GM12878 (cell line): ENCODE data around the gene EFNA4. TPM values are rescaled to one million over a fixed set of nuclear protein-coding genes. Genes with fewer than 3 reads are reported as not detected.

Experiments
- ATAC-seq: fragments of 200-7000 bp; cut with Tn5 transposase; 3 replicates; pipeline ENCODE4 v1.9.1; 2020; ENCODE audit warnings: mild to moderate bottlenecking, moderate library complexity
- BruUV-seq: library from RNA; stranded (reverse); fragments of 400-500 nt; replicated peaks from 2 replicates; lab custom pipeline; 2021; lab: Mats Ljungman, UMichigan
- CTCF ChIA-PET: fragments of 300-600 bp; sonication (Branson Sonifier 250); formaldehyde crosslinking; extraction: SDS; loops from one replicate; lab custom pipeline; 2021; ENCODE audit warnings: inconsistent platforms; lab: Yijun Ruan, JAX
- POLR2A ChIA-PET: fragments of 350-600 bp; formaldehyde crosslinking; extraction: SDS; loops from one replicate; lab custom pipeline; 2021; ENCODE audit warnings: inconsistent platforms; lab: Charles Lee
- RAD21 ChIA-PET: fragments of 300-600 bp; sonication (Branson Sonifier 250); formaldehyde crosslinking; loops from one replicate; lab custom pipeline; 2023; ENCODE audit warnings: antibody characterized with exemption; ENCODE audit not compliant: unreplicated experiment; lab: Charles Lee
- SMC1A ChIA-PET: fragments of 300-600 bp; sonication (Branson Sonifier 250); formaldehyde crosslinking; loops from one replicate; lab custom pipeline; 2023; ENCODE audit not compliant: unreplicated experiment, uncharacterized antibody; lab: Charles Lee
- DNase-seq: peaks from one replicate; pipeline ENCODE4 v3.0.0-alpha.2; 2011; ENCODE audit warnings: low read depth, low spot score
- FAIRE-seq: peaks from 3 replicates; lab custom pipeline; 2011; peaks lifted over from hg19 to GRCh38; lab: Jason Lieb, UNC
- H2AFZ ChIP-seq: 2 replicates; pipeline ENCODE4 v1.6.0; 2011; ENCODE audit warnings: low read depth, low read length, control low read depth; ENCODE audit not compliant: control insufficient read depth
- H3K27ac ChIP-seq: 2 replicates; pipeline ENCODE4 v1.5.1; 2011; ENCODE audit warnings: control low read depth; ENCODE audit not compliant: control insufficient read depth, insufficient read depth
- H3K27me3 ChIP-seq, 2 experiments: replicated peaks in 1 of 2; 2 replicates each; pipeline versions ENCODE4 v1.6.0 to v1.6.1; 2011; ENCODE audit warnings: low read length in 1 of 2; ENCODE audit not compliant: control insufficient read depth in 2 of 2, insufficient read depth in 2 of 2
- H3K36me3 ChIP-seq, 2 experiments: 2 replicates each; pipeline ENCODE4 v1.5.1; 2011; ENCODE audit warnings: low read length in 1 of 2; ENCODE audit not compliant: control insufficient read depth in 2 of 2, insufficient read depth in 2 of 2
- H3K4me1 ChIP-seq: 2 replicates; pipeline ENCODE4 v1.6.1; 2011; ENCODE audit warnings: mild to moderate bottlenecking, low read length, moderate library complexity, mixed read lengths; ENCODE audit not compliant: control insufficient read depth, insufficient read depth
- H3K4me2 ChIP-seq: 2 replicates; pipeline ENCODE4 v1.6.0; 2011; ENCODE audit warnings: control low read depth; ENCODE audit not compliant: control insufficient read depth, insufficient read depth
- H3K4me3 ChIP-seq: fragments of 200-600 bp; sonication (generic); 2 replicates; pipeline ENCODE4 v1.5.1; 2016
- H3K79me2 ChIP-seq: 2 replicates; pipeline ENCODE4 v1.6.0; 2011; ENCODE audit warnings: low read length; ENCODE audit not compliant: control insufficient read depth, insufficient read depth
- H3K9ac ChIP-seq: 2 replicates; pipeline ENCODE4 v1.8.0; 2011; ENCODE audit warnings: low read length, control low read depth, mixed read lengths; ENCODE audit not compliant: control insufficient read depth, insufficient read depth
- H3K9me3 ChIP-seq: replicated peaks from 3 replicates; pipeline ENCODE4 v1.5.1; 2011; ENCODE audit warnings: mild to moderate bottlenecking, low read length; ENCODE audit not compliant: control insufficient read depth, insufficient read depth
- H4K20me1 ChIP-seq: 2 replicates; pipeline ENCODE4 v1.6.0; 2011; ENCODE audit not compliant: control insufficient read depth, insufficient read depth
- BRCA1 ChIP-seq: IDR thresholded peaks from 2 replicates; pipeline ENCODE4 v1.6.1; 2011; ENCODE audit warnings: low read depth, low read length, improper control_type of control experiment
- EP300 ChIP-seq, 2 experiments: fragments of 150-350 bp in 1 of 2; IDR thresholded peaks; 2 replicates each; pipeline ENCODE4 v1.6.1; 2011 to 2012; ENCODE audit warnings: low read depth in 2 of 2, low read length in 2 of 2, borderline replicate concordance in 1 of 2, improper control_type of control experiment in 1 of 2, inconsistent platforms in 1 of 2; ENCODE audit not compliant: control insufficient read depth in 1 of 2
- HSF1 ChIP-seq: fragments of 150-350 bp; IDR thresholded peaks from 2 replicates; pipeline ENCODE4 v1.6.1; 2014; ENCODE audit warnings: mild to moderate bottlenecking, low read depth, low read length
- NKRF ChIP-seq: fragments of 450-650 bp; conservative IDR thresholded peaks from 2 replicates; pipeline ENCODE4 v1.6.1; 2017; ENCODE audit warnings: mild to moderate bottlenecking, moderate library complexity
- NRF1 ChIP-seq: conservative IDR thresholded peaks from 2 replicates; pipeline ENCODE4 v1.6.1; 2011; ENCODE audit warnings: mild to moderate bottlenecking, low read depth, low read length, improper control_type of control experiment
- RB1 ChIP-seq: fragments of 450-650 bp; formaldehyde crosslinking; IDR thresholded peaks from 2 replicates; pipeline ENCODE4 v1.6.1; 2017; ENCODE audit warnings: mild to moderate bottlenecking, borderline replicate concordance
- YY1 ChIP-seq: IDR thresholded peaks from 2 replicates; pipeline ENCODE4 v1.6.1; 2011; ENCODE audit warnings: low read depth, mild to moderate bottlenecking, low read length
- ZBTB33 ChIP-seq: fragments of 450-650 bp; IDR thresholded peaks from 2 replicates; pipeline ENCODE4 v1.6.1; 2017; ENCODE audit warnings: mild to moderate bottlenecking
- ZBTB40 ChIP-seq: fragments of 450-650 bp; IDR thresholded peaks from 2 replicates; pipeline ENCODE4 v1.6.1; 2016; ENCODE audit warnings: mild to moderate bottlenecking, moderate library complexity, borderline replicate concordance
- ZNF384 ChIP-seq: IDR thresholded peaks from 2 replicates; pipeline ENCODE4 v1.6.1; 2012; ENCODE audit warnings: low read depth, mild to moderate bottlenecking, low read length, improper control_type of control experiment, borderline replicate concordance
- ZZZ3 ChIP-seq: IDR thresholded peaks from 2 replicates; pipeline ENCODE4 v1.6.1; 2011; ENCODE audit warnings: low read depth; ENCODE audit not compliant: control insufficient read depth, insufficient read length
- WGBS: methylation state at CpG from one replicate; pipeline ENCODE4 v1.1.6; 2016; ENCODE audit warnings: low lambda C conversion rate; ENCODE audit not compliant: insufficient replicate concordance, insufficient coverage; ENCODE audit errors: missing lambda C conversion rate; 5-methylcytosine and 5-hydroxymethylcytosine counted together
- in situ Hi-C: fragments of 300-500 bp; cut with MboI; formaldehyde crosslinking; loops from 9 replicates; pipeline ENCODE4 v1.14.3; 2018; ENCODE audit warnings: mixed read lengths
- intact Hi-C: fragments of 100-400 bp; cut with micrococcal nuclease; formaldehyde crosslinking; loops from one replicate; pipeline ENCODE4 v1.14.2; 2022; ENCODE audit not compliant: unreplicated experiment
- polyA plus RNA-seq, 11 experiments: library from polyadenylated mRNA; depleted of rRNA in 4 of 11; unstranded in 6 of 11; stranded (reverse) in 5 of 11; fragments of >200 nt; fragmentation: Nextera tagmentation in 4 of 11; fragmentation: Illumina TruSeq in 1 of 11; extraction: Ambion mirVana in 4 of 11; extraction: Trizol in 1 of 11; gene quantifications; 1 replicate in 1 of 11; 2 replicates in 10 of 11; pipeline versions ENCODE4 v1.2.1 to v1.2.3, GENCODE V29; 2011 to 2016; ENCODE audit warnings: inconsistent platforms in 2 of 11, missing spikeins in 2 of 11, low read depth in 1 of 11
- total RNA-seq, 4 experiments: library from RNA; depleted of rRNA in 3 of 4; stranded (reverse); fragments of >200 nt in 3 of 4; fragmentation: Illumina TruSeq in 1 of 4; extraction: Trizol in 1 of 4; gene quantifications; 2 replicates each; pipeline versions ENCODE4 v1.2.1 to v1.2.3, GENCODE V29; 2013 to 2021

Gene EFNA4
- total and polyA plus RNA-seq, 10 of the 15 experiments (the other 5 are each of a cell fraction or from before 2014, with no cell fraction given): 0.52 to 14.1 (median 4.8) TPM

- POLR2A ChIA-PET: no interaction called here
- WGBS: 100% methylated on average over 1 of the region's 2 CpGs
Measured at GRCh38 chr1:155035936-155036335, 27.6 kb upstream of the EFNA4 start.

More at GRCh38 chr1:155035936-155036335, 27.6 kb upstream of the EFNA4 start:
- in situ Hi-C loops: no loop called here
- CTCF ChIA-PET: no interaction called here
- BruUV-seq: no TSS peak
- Histone ChIP-seq H3K4me3 (no peak overlapping the region), H3K9me3 (no peaks in the 10 kb centered on the region), H3K27me3 (peaks cover 2 to 5% of the 10 kb centered on the region in 2 experiments; a peak in 2 of 4 replicates), H3K4me1 (no peaks in the 10 kb centered on the region), H3K27ac (no peak overlapping the region), H2AFZ (no peak overlapping the region), H4K20me1 (no peaks in the 10 kb centered on the region), H3K4me2 (no peak overlapping the region), H3K79me2 (no peaks in the 10 kb centered on the region), H3K36me3 (no peaks in the 10 kb centered on the region), H3K9ac (no peak overlapping the region)
- FAIRE-seq (no peak), DNase-seq (no peak)
- SMC1A ChIA-PET: no interaction called here
- RAD21 ChIA-PET: no interaction called here
- intact Hi-C loops: no loop called here
- TF ChIP-seq ZZZ3 (no peak), ZBTB40 (no peak), ZNF384 (no peak), ZBTB33 (no peak), NKRF (no peak), YY1 (no peak), EP300 (IDR thresholded peaks at IDR 0.05; ENCODE audit: borderline replicate concordance in 1 of 2, control insufficient read depth in 1 of 2, low read depth in 2 of 2, low read length in 2 of 2) (no peak), HSF1 (no peak), NRF1 (no peak), BRCA1 (no peak), RB1 (no peak)
- TF ChIP-seq, all 136 proteins: peak for 0
- no peak for ATAC-seq
